HL-60 (cell line): ENCODE results near the gene AFF2.
A peak's percentile ranks its signal among the peaks of the same experiment; 100 is the strongest.

Experiments
- DNase-seq, 2 experiments: peaks; one replicate each; pipeline ENCODE4 v3.0.0-alpha.2; 2010 to 2020; ENCODE audit warnings: low read depth in 1 of 2, low spot score in 1 of 2
- H3K27ac ChIP-seq: fragments of 250-450 bp; sonication (Bioruptor Pico); replicated peaks from 2 replicates; pipeline ENCODE4 v1.5.1; 2020; ENCODE audit warnings: mild to moderate bottlenecking, moderate library complexity
- H3K27me3 ChIP-seq: fragments of 250-450 bp; sonication (Bioruptor Pico); 2 replicates; pipeline ENCODE4 v1.5.1; 2021; ENCODE audit warnings: mild to moderate bottlenecking, moderate library complexity; ENCODE audit not compliant: insufficient read depth, poor library complexity, severe bottlenecking
- H3K4me3 ChIP-seq: replicated peaks from 2 replicates; pipeline ENCODE4 v1.5.1; 2011; ENCODE audit warnings: mild to moderate bottlenecking, control low read depth, low read length; ENCODE audit not compliant: insufficient read depth
- GABPA ChIP-seq: IDR thresholded peaks from 2 replicates; pipeline ENCODE4 v1.6.1; 2012; ENCODE audit warnings: low read depth
- POLR2AphosphoS5 ChIP-seq: IDR thresholded peaks from 2 replicates; pipeline ENCODE4 v1.6.1; 2012; ENCODE audit warnings: low read depth
- SPI1 ChIP-seq: IDR thresholded peaks from 2 replicates; pipeline ENCODE4 v1.6.1; 2012; ENCODE audit warnings: low read depth, mild to moderate bottlenecking, borderline replicate concordance
- TF ChIP-seq, protein P1 (sequence below): IDR thresholded peaks from 2 replicates; pipeline ENCODE4 v1.6.1; 2012; ENCODE audit warnings: low read depth; ENCODE audit not compliant: insufficient replicate concordance
- TF ChIP-seq, protein P2 (sequence below): IDR thresholded peaks from one replicate; pipeline ENCODE4 v1.5.1; 2011; ENCODE audit warnings: low read length, control low read depth, inconsistent platforms; ENCODE audit not compliant: insufficient read depth

Gene AFF2

DNA sequence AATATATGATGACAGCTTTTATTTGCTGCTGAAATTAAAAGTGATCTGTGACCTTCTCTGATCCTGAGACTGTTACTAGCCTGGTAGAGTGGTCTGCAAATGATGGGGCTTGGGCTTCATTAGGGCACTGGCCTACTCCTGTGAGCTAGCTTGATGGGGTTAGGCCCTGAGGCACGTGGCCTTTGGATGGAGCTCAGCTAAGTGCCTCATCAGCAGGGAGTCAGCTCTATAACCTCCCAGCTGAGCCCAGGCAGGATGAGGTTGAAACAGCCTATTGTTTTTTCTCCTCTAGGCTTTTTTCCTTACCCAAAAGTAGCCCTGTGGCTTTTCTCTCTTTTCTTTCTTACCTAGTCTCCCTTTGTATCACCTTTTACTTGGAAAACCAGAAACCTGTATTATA, 92.2 kb downstream of the AFF2 start:
- H3K27ac ChIP-seq = peak overlapping the region; percentile 53
- H3K27me3 ChIP-seq = no peaks in the 10 kb centered on the region
- TF ChIP-seq, protein P1, sequence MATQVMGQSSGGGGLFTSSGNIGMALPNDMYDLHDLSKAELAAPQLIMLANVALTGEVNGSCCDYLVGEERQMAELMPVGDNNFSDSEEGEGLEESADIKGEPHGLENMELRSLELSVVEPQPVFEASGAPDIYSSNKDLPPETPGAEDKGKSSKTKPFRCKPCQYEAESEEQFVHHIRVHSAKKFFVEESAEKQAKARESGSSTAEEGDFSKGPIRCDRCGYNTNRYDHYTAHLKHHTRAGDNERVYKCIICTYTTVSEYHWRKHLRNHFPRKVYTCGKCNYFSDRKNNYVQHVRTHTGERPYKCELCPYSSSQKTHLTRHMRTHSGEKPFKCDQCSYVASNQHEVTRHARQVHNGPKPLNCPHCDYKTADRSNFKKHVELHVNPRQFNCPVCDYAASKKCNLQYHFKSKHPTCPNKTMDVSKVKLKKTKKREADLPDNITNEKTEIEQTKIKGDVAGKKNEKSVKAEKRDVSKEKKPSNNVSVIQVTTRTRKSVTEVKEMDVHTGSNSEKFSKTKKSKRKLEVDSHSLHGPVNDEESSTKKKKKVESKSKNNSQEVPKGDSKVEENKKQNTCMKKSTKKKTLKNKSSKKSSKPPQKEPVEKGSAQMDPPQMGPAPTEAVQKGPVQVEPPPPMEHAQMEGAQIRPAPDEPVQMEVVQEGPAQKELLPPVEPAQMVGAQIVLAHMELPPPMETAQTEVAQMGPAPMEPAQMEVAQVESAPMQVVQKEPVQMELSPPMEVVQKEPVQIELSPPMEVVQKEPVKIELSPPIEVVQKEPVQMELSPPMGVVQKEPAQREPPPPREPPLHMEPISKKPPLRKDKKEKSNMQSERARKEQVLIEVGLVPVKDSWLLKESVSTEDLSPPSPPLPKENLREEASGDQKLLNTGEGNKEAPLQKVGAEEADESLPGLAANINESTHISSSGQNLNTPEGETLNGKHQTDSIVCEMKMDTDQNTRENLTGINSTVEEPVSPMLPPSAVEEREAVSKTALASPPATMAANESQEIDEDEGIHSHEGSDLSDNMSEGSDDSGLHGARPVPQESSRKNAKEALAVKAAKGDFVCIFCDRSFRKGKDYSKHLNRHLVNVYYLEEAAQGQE = no peak
- TF ChIP-seq POLR2AphosphoS5 = no peak
- TF ChIP-seq GABPA = no peak
- TF ChIP-seq, protein P2, sequence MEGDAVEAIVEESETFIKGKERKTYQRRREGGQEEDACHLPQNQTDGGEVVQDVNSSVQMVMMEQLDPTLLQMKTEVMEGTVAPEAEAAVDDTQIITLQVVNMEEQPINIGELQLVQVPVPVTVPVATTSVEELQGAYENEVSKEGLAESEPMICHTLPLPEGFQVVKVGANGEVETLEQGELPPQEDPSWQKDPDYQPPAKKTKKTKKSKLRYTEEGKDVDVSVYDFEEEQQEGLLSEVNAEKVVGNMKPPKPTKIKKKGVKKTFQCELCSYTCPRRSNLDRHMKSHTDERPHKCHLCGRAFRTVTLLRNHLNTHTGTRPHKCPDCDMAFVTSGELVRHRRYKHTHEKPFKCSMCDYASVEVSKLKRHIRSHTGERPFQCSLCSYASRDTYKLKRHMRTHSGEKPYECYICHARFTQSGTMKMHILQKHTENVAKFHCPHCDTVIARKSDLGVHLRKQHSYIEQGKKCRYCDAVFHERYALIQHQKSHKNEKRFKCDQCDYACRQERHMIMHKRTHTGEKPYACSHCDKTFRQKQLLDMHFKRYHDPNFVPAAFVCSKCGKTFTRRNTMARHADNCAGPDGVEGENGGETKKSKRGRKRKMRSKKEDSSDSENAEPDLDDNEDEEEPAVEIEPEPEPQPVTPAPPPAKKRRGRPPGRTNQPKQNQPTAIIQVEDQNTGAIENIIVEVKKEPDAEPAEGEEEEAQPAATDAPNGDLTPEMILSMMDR = no peak
- TF ChIP-seq SPI1 = no peak
- H3K4me3 ChIP-seq = no peak overlapping the region
- no peak for DNase-seq

DNA sequence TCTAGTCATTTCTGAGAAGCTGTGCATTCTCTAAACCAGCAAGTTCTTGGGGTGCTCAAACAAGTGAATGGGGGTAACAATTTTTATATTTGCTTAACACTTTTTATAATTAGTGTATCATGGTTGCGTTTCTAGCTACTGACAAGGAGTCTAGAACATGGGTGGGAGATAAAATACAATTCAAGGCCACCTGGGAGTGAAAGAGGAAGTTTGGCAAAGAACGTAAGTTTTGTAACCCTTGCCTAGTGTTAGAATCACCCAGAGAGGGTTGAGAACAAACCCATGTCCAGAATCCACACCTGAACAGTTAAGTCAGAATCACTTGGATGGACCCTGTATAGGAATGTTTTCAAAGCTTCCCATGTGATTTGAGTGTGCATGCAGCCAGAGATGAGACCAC, 92.7 kb downstream of the AFF2 start:
- DNase-seq = peak in 1 of 2 experiments; percentile 23

DNA sequence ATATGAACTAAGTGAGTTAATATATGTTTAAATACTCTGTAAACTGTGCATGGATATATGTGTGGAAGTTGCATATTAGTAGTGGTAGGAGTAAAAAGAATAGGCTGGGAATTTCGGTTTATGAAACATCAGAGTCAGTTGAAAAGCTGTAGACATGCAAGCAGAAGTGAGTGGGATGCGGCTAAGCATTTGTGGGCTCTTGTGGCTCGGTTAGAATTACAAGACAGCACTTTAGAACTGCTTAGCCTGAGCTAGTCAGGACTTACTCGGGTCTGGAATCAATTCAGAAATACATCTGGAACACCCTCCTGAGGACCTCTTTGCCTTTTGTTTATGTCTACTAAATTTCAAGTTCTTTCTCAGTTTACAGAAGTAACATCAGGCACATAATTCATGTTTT, 93.6 kb downstream of the AFF2 start:
- TF ChIP-seq GABPA = no peak
- TF ChIP-seq POLR2AphosphoS5 = no peak
- TF ChIP-seq, protein P1 = no peak
- no peak; the same call in 1 of the 2 replicates for TF ChIP-seq SPI1
- TF ChIP-seq, protein P2 = no peak
- no peaks in the 10 kb centered on the region for H3K27me3 ChIP-seq
- no peak overlapping the region for H3K4me3 ChIP-seq
- H3K27ac ChIP-seq = peak overlapping the region; percentile 53
- peak; percentile 18 to 48 for DNase-seq

More for the DNA sequence above, 92.7 kb downstream of the AFF2 start:
- TF ChIP-seq POLR2AphosphoS5 = no peak
- no peak for TF ChIP-seq GABPA
- TF ChIP-seq, protein P1 = no peak
- TF ChIP-seq, protein P2 = no peak
- no peak for TF ChIP-seq SPI1
- no peak overlapping the region for H3K4me3 ChIP-seq
- H3K27me3 ChIP-seq = no peaks in the 10 kb centered on the region
- H3K27ac ChIP-seq = peak overlapping the region; percentile 53
